SK-N-MC (cell line): ENCODE results near the gene FNDC7.

ENCODE experiments used
- EZH2 ChIP-seq: fragments of 200-600 bp; sonication (generic); IDR thresholded peaks from one replicate; pipeline ENCODE4 v1.6.1; 2017; ENCODE audit warnings: antibody characterized with exemption
- FOXP2 ChIP-seq: optimal IDR thresholded peaks from 2 replicates; pipeline ENCODE3; 2011; ENCODE audit warnings: mild to moderate bottlenecking, moderate library complexity; ENCODE audit not compliant: insufficient read depth; ENCODE audit errors: extremely low read length, control extremely low read depth
- POLR2AphosphoS5 ChIP-seq: IDR thresholded peaks from 2 replicates; pipeline ENCODE4 v1.6.1; 2012; ENCODE audit warnings: mild to moderate bottlenecking, low read depth, low read length, borderline replicate concordance

DNA sequence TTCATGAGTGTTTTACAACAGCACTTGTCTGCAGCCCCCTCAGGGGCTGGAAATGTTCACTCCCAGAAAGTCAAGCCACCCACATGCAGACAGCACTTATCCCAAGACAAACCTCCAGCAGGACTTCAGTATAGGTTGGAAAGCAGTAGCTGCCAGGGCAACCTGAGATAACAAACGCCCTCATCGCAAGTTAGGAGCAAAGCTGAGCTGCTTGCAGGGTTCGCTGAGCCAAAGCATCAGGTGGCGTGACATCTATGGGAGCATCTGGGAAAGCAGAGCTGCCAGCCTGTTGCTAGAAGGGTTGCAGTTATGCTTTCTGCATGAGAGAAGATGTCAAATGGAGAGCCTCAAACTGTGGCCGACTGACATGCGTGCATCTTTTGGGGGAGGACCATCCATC, 29.5 kb downstream of the FNDC7 start:
- TF ChIP-seq POLR2AphosphoS5 = no peak
- TF ChIP-seq EZH2 = no peak
- TF ChIP-seq FOXP2 = no peak
